ENCODE data around the gene TRAF4.

TRAF4 gene

GRCh38 chr17:28743243-28744103, at the start of gene TRAF4:
TSS of gene TRAF4 (plus strand) at chr17:28744011. CDS start at chr17:28744113, 102 bp downstream.
- DNase-seq (ENCODE audit: low read depth in 2 of 2): peak in 1 of 2 donors; percentile 74

- no peak for DNase-seq (ENCODE audit: low read depth in 2 of 2)
Measured at GRCh38 chr17:28698253-28698941, 45.4 kb upstream of the TRAF4 start.

GRCh38 chr17:28700278-28700677, 43.5 kb upstream of the TRAF4 start:
- no peak for DNase-seq (ENCODE audit: low read depth in 2 of 2)

GRCh38 chr17:28700830-28701492, 42.9 kb upstream of the TRAF4 start:
- DNase-seq (ENCODE audit: low read depth in 2 of 2): no peak

GRCh38 chr17:28702026-28702751, 41.6 kb upstream of the TRAF4 start:
- DNase-seq (ENCODE audit: low read depth in 2 of 2): no peak

GRCh38 chr17:28702752-28703150, 41.1 kb upstream of the TRAF4 start:
- DNase-seq (ENCODE audit: low read depth in 2 of 2): no peak

GRCh38 chr17:28703552-28704218, 40.1 kb upstream of the TRAF4 start:
- no peak for DNase-seq (ENCODE audit: low read depth in 2 of 2)

GRCh38 chr17:28704219-28704858, 39.5 kb upstream of the TRAF4 start:
- no peak for DNase-seq (ENCODE audit: low read depth in 2 of 2)

GRCh38 chr17:28705074-28705659, 38.6 kb upstream of the TRAF4 start:
- no peak for DNase-seq (ENCODE audit: low read depth in 2 of 2)

- no peak for DNase-seq (ENCODE audit: low read depth in 2 of 2)
Measured at GRCh38 chr17:28705728-28706334, 38.0 kb upstream of the TRAF4 start.

- DNase-seq (ENCODE audit: low read depth in 2 of 2): no peak
Measured at GRCh38 chr17:28706471-28707338, 37.1 kb upstream of the TRAF4 start.

- no peak for DNase-seq (ENCODE audit: low read depth in 2 of 2)
Measured at GRCh38 chr17:28707339-28707720, 36.5 kb upstream of the TRAF4 start.

GRCh38 chr17:28710861-28711722, 32.7 kb upstream of the TRAF4 start:
- DNase-seq (ENCODE audit: low read depth in 2 of 2): peak; percentile 79 to 88

- no peak for DNase-seq (ENCODE audit: low read depth in 2 of 2)
Measured at GRCh38 chr17:28711723-28712031, 32.1 kb upstream of the TRAF4 start, which contains the start of gene PROCA1. TSS of gene PROCA1 (minus strand) at chr17:28711888. CDS start at chr17:28711660, 228 bp downstream.

- DNase-seq (ENCODE audit: low read depth in 2 of 2): peak in 1 of 2 donors; percentile 57
Measured at GRCh38 chr17:28712032-28712704, 31.6 kb upstream of the TRAF4 start.

- no peak for DNase-seq (ENCODE audit: low read depth in 2 of 2)
Measured at GRCh38 chr17:28712705-28713415, 31.0 kb upstream of the TRAF4 start.

GRCh38 chr17:28714281-28714680, 29.5 kb upstream of the TRAF4 start:
- DNase-seq (ENCODE audit: low read depth in 2 of 2): no peak
